Activated effector memory CD4-positive, alpha-beta T cell treated with Interleukin-2 at 50 U/mL for 16 hours (primary cell): ENCODE results near the gene PPRC1.

Source experiments
- DNase-seq: peaks from one replicate; pipeline ENCODE4 v3.0.0-alpha.2; 2020

Gene PPRC1

GRCh38 chr10:102196893-102197292, 64.1 kb downstream of the PPRC1 start:
- no peak for DNase-seq

GRCh38 chr10:102198027-102198426, 65.2 kb downstream of the PPRC1 start:
- no peak for DNase-seq
